B cell (primary cell): ENCODE measurements around the gene RIPK1. TPM values are rescaled to one million over a fixed set of nuclear protein-coding genes. Genes with fewer than 3 reads are reported as not detected.

ENCODE experiments used
- ATAC-seq: fragments of 200-7000 bp; cut with Tn5 transposase; one replicate; pipeline ENCODE4 v1.10.0; 2021; ENCODE audit warnings: low read depth, mild to moderate bottlenecking, moderate number of reproducible peaks, moderate library complexity
- CTCF ChIA-PET: fragments of 350-600 bp; sonication (Branson Sonifier 250); formaldehyde crosslinking; loops from one replicate; lab custom pipeline; 2021; ENCODE audit warnings: antibody characterized with exemption, inconsistent platforms; lab: Charles Lee
- POLR2A ChIA-PET: fragments of 350-600 bp; sonication (Branson Sonifier 250); formaldehyde crosslinking; loops from one replicate; lab custom pipeline; 2021; ENCODE audit warnings: antibody characterized with exemption; lab: Charles Lee
- DNase-seq: peaks from one replicate; pipeline ENCODE4 v3.0.0; 2013
- H2AFZ ChIP-seq: 2 replicates; pipeline ENCODE4 v1.6.1; 2012; ENCODE audit warnings: mild to moderate bottlenecking, low read depth, low read length; ENCODE audit not compliant: insufficient read depth, poor library complexity, severe bottlenecking
- H3K27ac ChIP-seq, 2 donors: 1 replicate in 1 of 2; 2 replicates in 1 of 2; pipeline ENCODE4 v1.5.1; 2012 to 2013; ENCODE audit warnings: low read length in 2 of 2, mild to moderate bottlenecking in 2 of 2, moderate library complexity in 1 of 2
- H3K27me3 ChIP-seq, 4 experiments: fragments of 200-600 bp in 1 of 4; sonication (generic) in 1 of 4; replicated peaks in 1 of 4; 1 replicate in 2 of 4; 2 replicates in 2 of 4; pipeline versions ENCODE4 v1.6.1 to v1.7.0; 2013 to 2016; ENCODE audit warnings: low read length in 3 of 4, mild to moderate bottlenecking in 2 of 4, mixed read lengths in 1 of 4, moderate library complexity in 1 of 4; ENCODE audit not compliant: insufficient read depth in 4 of 4, control insufficient read depth in 3 of 4; ENCODE audit errors: control extremely low read depth in 1 of 4
- H3K36me3 ChIP-seq, 2 experiments: replicated peaks in 1 of 2; 1 replicate in 1 of 2; 2 replicates in 1 of 2; pipeline versions ENCODE4 v1.6.1 to v1.7.1; 2013; ENCODE audit warnings: low read length in 1 of 2; ENCODE audit not compliant: insufficient read depth in 2 of 2, control insufficient read depth in 1 of 2; ENCODE audit errors: control extremely low read depth in 1 of 2, extremely low read depth in 1 of 2
- H3K4me1 ChIP-seq, 2 donors: fragments of 200-600 bp in 1 of 2; sonication (generic) in 1 of 2; 1 replicate in 1 of 2; 2 replicates in 1 of 2; pipeline versions ENCODE4 v1.5.1 to v1.6.1; 2013 to 2017; ENCODE audit warnings: low read length in 2 of 2; ENCODE audit not compliant: control insufficient read depth in 2 of 2, insufficient read depth in 2 of 2
- H3K4me2 ChIP-seq: replicated peaks from 2 replicates; pipeline ENCODE3; 2012; ENCODE audit warnings: mild to moderate bottlenecking, low read depth, low read length; ENCODE audit not compliant: poor library complexity, severe bottlenecking
- H3K4me3 ChIP-seq, 5 experiments: fragments of 200-600 bp in 1 of 5; sonication (generic) in 1 of 5; 1 replicate in 3 of 5; 2 replicates in 2 of 5; pipeline versions ENCODE4 v1.5.1 to v1.7.0; 2011 to 2016; ENCODE audit warnings: low read length in 4 of 5, mild to moderate bottlenecking in 4 of 5, low read depth in 2 of 5, control low read depth in 1 of 5, moderate library complexity in 1 of 5; ENCODE audit not compliant: insufficient read depth in 1 of 5; ENCODE audit errors: control extremely low read depth in 1 of 5, extremely low read depth in 1 of 5
- H3K79me2 ChIP-seq: fragments of 200-600 bp; sonication (generic); one replicate; pipeline ENCODE4 v1.6.0; 2016; ENCODE audit warnings: low read length; ENCODE audit not compliant: control insufficient read depth, insufficient read depth
- H3K9ac ChIP-seq: fragments of 200-600 bp; sonication (generic); 2 replicates; pipeline ENCODE4 v1.6.1; 2017; ENCODE audit warnings: mild to moderate bottlenecking, low read length, moderate library complexity
- H3K9me3 ChIP-seq, 3 donors: one replicate each; pipeline versions ENCODE4 v1.6.1 to v1.7.1; 2013; ENCODE audit warnings: low read length in 2 of 3; ENCODE audit not compliant: control insufficient read depth in 2 of 3, insufficient read depth in 1 of 3; ENCODE audit errors: control extremely low read depth in 1 of 3
- H4K20me1 ChIP-seq: 2 replicates; pipeline ENCODE4 v1.6.0; 2012; ENCODE audit warnings: mild to moderate bottlenecking, low read length; ENCODE audit not compliant: insufficient read depth, control insufficient read depth, poor library complexity, severe bottlenecking
- H3K27ac Mint-ChIP-seq: one replicate; pipeline ENCODE4 v1.8.0; 2021; ENCODE audit warnings: mixed read lengths
- H3K27me3 Mint-ChIP-seq: one replicate; pipeline ENCODE4 v1.8.0; 2021; ENCODE audit warnings: mixed read lengths
- H3K4me1 Mint-ChIP-seq: one replicate; pipeline ENCODE4 v1.8.0; 2021; ENCODE audit warnings: mixed read lengths
- H3K4me3 Mint-ChIP-seq: one replicate; pipeline ENCODE4 v1.8.0; 2021; ENCODE audit warnings: mixed read lengths
- H3K9me3 Mint-ChIP-seq: one replicate; pipeline ENCODE4 v1.8.0; 2022; ENCODE audit warnings: mixed read lengths; ENCODE audit not compliant: insufficient read depth
- CTCF ChIP-seq: fragments of 200-600 bp; IDR thresholded peaks from one replicate; pipeline ENCODE4 v1.8.0; 2022; ENCODE audit warnings: antibody characterized with exemption, mild to moderate bottlenecking
- EZH2 ChIP-seq: IDR thresholded peaks from 2 replicates; pipeline ENCODE4 v1.6.1; 2012; ENCODE audit warnings: borderline replicate concordance, low read depth, mild to moderate bottlenecking, moderate library complexity, low read length; ENCODE audit not compliant: insufficient read depth, poor library complexity, severe bottlenecking
- WGBS: methylation state at CpG from one replicate; pipeline ENCODE4 v1.1.5; 2013; ENCODE audit warnings: missing lambda C conversion rate; ENCODE audit not compliant: insufficient coverage; 5-methylcytosine and 5-hydroxymethylcytosine counted together
- intact Hi-C: fragments of 100-400 bp; cut with micrococcal nuclease; formaldehyde crosslinking; loops from one replicate; pipeline ENCODE4 v1.10.0; 2022
- polyA plus RNA-seq: library from polyadenylated mRNA; depleted of rRNA; stranded (reverse); fragments of >200 nt; gene quantifications from 2 replicates; pipeline ENCODE4 v1.2.3, GENCODE V29; 2012
- total RNA-seq, 2 donors: library from RNA; stranded (reverse); fragments of 120-200 nt in 1 of 2; gene quantifications; 1 replicate in 1 of 2; 2 replicates in 1 of 2; pipeline versions ENCODE4 v1.2.3 to v1.2.4, GENCODE V29; 2013 to 2022

Gene RIPK1
- total and polyA plus RNA-seq, 2 donors (not counting 1 experiment from before 2014, with no cell fraction given) = 7.3 to 26.2 TPM

- no peaks in the 10 kb centered on the region for H3K27me3 Mint-ChIP-seq
- WGBS = 98% methylated on average over 9 of the region's 13 CpGs
- DNase-seq = no peak
- no peaks in the 10 kb centered on the region for H4K20me1 ChIP-seq
- H3K4me1 ChIP-seq = peaks cover 10 to 11% of the 10 kb centered on the region in 2 donors
- no peak overlapping the region for H3K4me3 Mint-ChIP-seq
- H3K4me1 Mint-ChIP-seq = peaks cover 12% of the 10 kb centered on the region
- H3K9me3 ChIP-seq = no peaks in the 10 kb centered on the region
- H3K27ac Mint-ChIP-seq = no peak overlapping the region
- peaks cover 6 to 21% of the 10 kb centered on the region in 2 experiments for H3K36me3 ChIP-seq
- intact Hi-C loops = no loop called here
- no peak overlapping the region for H3K9ac ChIP-seq
- ChIA-PET POLR2A (no interaction called here), CTCF (interaction anchor here (0.9 kb wide), 1 partner anchor 116 kb away, joined by 4 read pairs; no protein-coding TSS in a partner anchor)
- no peak for ATAC-seq
- no peaks in the 10 kb centered on the region for H3K27me3 ChIP-seq
- H3K79me2 ChIP-seq = no peaks in the 10 kb centered on the region
- H2AFZ ChIP-seq = no peak overlapping the region
- H3K4me2 ChIP-seq = no peak overlapping the region
- no peaks in the 10 kb centered on the region for H3K9me3 Mint-ChIP-seq
- H3K4me3 ChIP-seq = no peak overlapping the region
- TF ChIP-seq EZH2 (no peak), CTCF (no peak)
- no peak overlapping the region for H3K27ac ChIP-seq
These were observed 67.5 kb downstream of the RIPK1 start for GRCh38 chr6:3135668-3136291.

- intact Hi-C loops = no loop called here
- no peak for DNase-seq
- WGBS = 100% methylated on average over 1 of the region's 8 CpGs
- Histone ChIP-seq H3K4me2 (no peak overlapping the region), H3K27me3 (no peaks in the 10 kb centered on the region), H3K4me3 (no peak overlapping the region), H2AFZ (no peak overlapping the region), H3K27ac (no peak overlapping the region), H3K9ac (no peak overlapping the region), H3K36me3 (peaks cover 6 to 20% of the 10 kb centered on the region in 2 experiments), H4K20me1 (no peaks in the 10 kb centered on the region), H3K4me1 (peaks cover 10 to 11% of the 10 kb centered on the region in 2 donors), H3K9me3 (no peaks in the 10 kb centered on the region), H3K79me2 (no peaks in the 10 kb centered on the region)
- Mint-ChIP-seq H3K27ac (no peak overlapping the region), H3K4me3 (no peak overlapping the region), H3K4me1 (peaks cover 12% of the 10 kb centered on the region), H3K9me3 (no peaks in the 10 kb centered on the region), H3K27me3 (no peaks in the 10 kb centered on the region)
- POLR2A ChIA-PET = no interaction called here
- no peak for TF ChIP-seq CTCF
- no peak for TF ChIP-seq EZH2
- ATAC-seq = no peak
- CTCF ChIA-PET = interaction anchor here (0.9 kb wide), 1 partner anchor 115 kb away, joined by 4 read pairs; no protein-coding TSS in a partner anchor
These were observed 68.2 kb downstream of the RIPK1 start for GRCh38 chr6:3136292-3137011.
